Skeletal muscle satellite cell (primary cell): ENCODE data around the gene FBXL19.

Source experiments
- H3K27me3 ChIP-seq: 2 replicates; pipeline ENCODE4 v1.7.0; 2013; ENCODE audit warnings: low read length; ENCODE audit not compliant: control insufficient read depth, insufficient read depth
- H3K36me3 ChIP-seq: 2 replicates; pipeline ENCODE4 v1.7.0; 2013; ENCODE audit warnings: mild to moderate bottlenecking, control low read depth, low read length; ENCODE audit not compliant: insufficient read depth
- H3K4me1 ChIP-seq: 2 replicates; pipeline ENCODE4 v1.7.0; 2013; ENCODE audit warnings: low read length; ENCODE audit not compliant: control insufficient read depth, insufficient read depth
- H3K4me2 ChIP-seq: 2 replicates; pipeline ENCODE4 v1.7.0; 2013; ENCODE audit warnings: mild to moderate bottlenecking, low read length
- H3K4me3 ChIP-seq: 2 replicates; pipeline ENCODE4 v1.7.0; 2013; ENCODE audit warnings: low read length
- H3K9ac ChIP-seq: 2 replicates; pipeline ENCODE4 v1.7.0; 2013; ENCODE audit warnings: mild to moderate bottlenecking, low read depth, low read length, moderate library complexity
- H3K9me3 ChIP-seq: replicated peaks from 2 replicates; pipeline ENCODE4 v1.7.0; 2013; ENCODE audit warnings: mild to moderate bottlenecking, control low read depth, low read length

The FBXL19 gene

GRCh38 chr16:30896889-30897733 lies 26.3 kb upstream of the FBXL19 start:
- peak overlapping the region; percentile 87 for H3K9ac ChIP-seq
- peak overlapping the region; percentile 71 for H3K4me3 ChIP-seq
- H3K4me1 ChIP-seq: peaks cover 51% of the 10 kb centered on the region
- H3K9me3 ChIP-seq: no peaks in the 10 kb centered on the region
- H3K27me3 ChIP-seq: no peaks in the 10 kb centered on the region
- H3K36me3 ChIP-seq: no peaks in the 10 kb centered on the region
- H3K4me2 ChIP-seq: peak overlapping the region; percentile 85

- H3K9ac ChIP-seq: no peak overlapping the region
- H3K36me3 ChIP-seq: no peaks in the 10 kb centered on the region
- no peak overlapping the region for H3K4me2 ChIP-seq
- H3K4me1 ChIP-seq: peaks cover 39% of the 10 kb centered on the region
- H3K9me3 ChIP-seq: no peaks in the 10 kb centered on the region
- no peaks in the 10 kb centered on the region for H3K27me3 ChIP-seq
- no peak overlapping the region for H3K4me3 ChIP-seq
Observed at GRCh38 chr16:30899794-30900193, 23.6 kb upstream of the FBXL19 start.

GRCh38 chr16:30900588-30900987 lies 22.8 kb upstream of the FBXL19 start:
- Histone ChIP-seq H3K4me2 (no peak overlapping the region), H3K9ac (no peak overlapping the region), H3K36me3 (no peaks in the 10 kb centered on the region), H3K9me3 (no peaks in the 10 kb centered on the region), H3K27me3 (no peaks in the 10 kb centered on the region), H3K4me1 (peaks cover 32% of the 10 kb centered on the region), H3K4me3 (no peak overlapping the region)

- H3K9ac ChIP-seq: peak overlapping the region; percentile 89
- H3K9me3 ChIP-seq: no peaks in the 10 kb centered on the region
- H3K27me3 ChIP-seq: no peaks in the 10 kb centered on the region
- no peaks in the 10 kb centered on the region for H3K36me3 ChIP-seq
- H3K4me2 ChIP-seq: peak overlapping the region; percentile 72
- peaks cover 24% of the 10 kb centered on the region for H3K4me1 ChIP-seq
- peak overlapping the region; percentile 75 for H3K4me3 ChIP-seq
Observed at GRCh38 chr16:30901201-30902028, 22.0 kb upstream of the FBXL19 start.

GRCh38 chr16:30902029-30902972 lies 21.1 kb upstream of the FBXL19 start:
- no peaks in the 10 kb centered on the region for H3K27me3 ChIP-seq
- H3K9me3 ChIP-seq: no peaks in the 10 kb centered on the region
- H3K36me3 ChIP-seq: no peaks in the 10 kb centered on the region
- H3K9ac ChIP-seq: peak overlapping the region; percentile 89
- H3K4me1 ChIP-seq: peaks cover 17% of the 10 kb centered on the region
- H3K4me3 ChIP-seq: peak overlapping the region; percentile 75
- H3K4me2 ChIP-seq: peak overlapping the region; percentile 72

GRCh38 chr16:30903002-30903401 lies 20.4 kb upstream of the FBXL19 start:
- Histone ChIP-seq H3K4me1 (peaks cover 15% of the 10 kb centered on the region), H3K4me2 (peak overlapping the region; percentile 72), H3K4me3 (no peak overlapping the region), H3K9me3 (no peaks in the 10 kb centered on the region), H3K27me3 (no peaks in the 10 kb centered on the region), H3K36me3 (no peaks in the 10 kb centered on the region), H3K9ac (no peak overlapping the region)

GRCh38 chr16:30903596-30903995 lies 19.8 kb upstream of the FBXL19 start:
- no peaks in the 10 kb centered on the region for H3K9me3 ChIP-seq
- H3K36me3 ChIP-seq: no peaks in the 10 kb centered on the region
- no peaks in the 10 kb centered on the region for H3K27me3 ChIP-seq
- H3K4me2 ChIP-seq: no peak overlapping the region
- H3K9ac ChIP-seq: no peak overlapping the region
- H3K4me3 ChIP-seq: no peak overlapping the region
- peaks cover 15% of the 10 kb centered on the region for H3K4me1 ChIP-seq

- H3K4me2 ChIP-seq: no peak overlapping the region
- H3K27me3 ChIP-seq: no peaks in the 10 kb centered on the region
- H3K9ac ChIP-seq: no peak overlapping the region
- H3K4me3 ChIP-seq: no peak overlapping the region
- H3K9me3 ChIP-seq: no peaks in the 10 kb centered on the region
- H3K4me1 ChIP-seq: peaks cover 15% of the 10 kb centered on the region
- H3K36me3 ChIP-seq: no peaks in the 10 kb centered on the region
Observed at GRCh38 chr16:30904114-30904780, 19.1 kb upstream of the FBXL19 start.

GRCh38 chr16:30907064-30907463 lies 16.3 kb upstream of the FBXL19 start:
- Histone ChIP-seq H3K9ac (no peak overlapping the region), H3K4me1 (peaks cover 4% of the 10 kb centered on the region), H3K9me3 (no peaks in the 10 kb centered on the region), H3K27me3 (no peaks in the 10 kb centered on the region), H3K4me3 (no peak overlapping the region), H3K4me2 (no peak overlapping the region), H3K36me3 (no peaks in the 10 kb centered on the region)

GRCh38 chr16:30910427-30911029 lies 12.8 kb upstream of the FBXL19 start:
- Histone ChIP-seq H3K4me1 (no peaks in the 10 kb centered on the region), H3K9me3 (no peaks in the 10 kb centered on the region), H3K4me2 (no peak overlapping the region), H3K27me3 (no peaks in the 10 kb centered on the region), H3K9ac (no peak overlapping the region), H3K4me3 (no peak overlapping the region), H3K36me3 (no peaks in the 10 kb centered on the region)
